ENCODE data around the gene GOLGA3. TPM values are rescaled to one million over a fixed set of nuclear protein-coding genes. Genes with fewer than 3 reads are reported as not detected.

GOLGA3 gene
- total RNA-seq, 1 experiment from 2014 or later = 94.9 TPM

DNA sequence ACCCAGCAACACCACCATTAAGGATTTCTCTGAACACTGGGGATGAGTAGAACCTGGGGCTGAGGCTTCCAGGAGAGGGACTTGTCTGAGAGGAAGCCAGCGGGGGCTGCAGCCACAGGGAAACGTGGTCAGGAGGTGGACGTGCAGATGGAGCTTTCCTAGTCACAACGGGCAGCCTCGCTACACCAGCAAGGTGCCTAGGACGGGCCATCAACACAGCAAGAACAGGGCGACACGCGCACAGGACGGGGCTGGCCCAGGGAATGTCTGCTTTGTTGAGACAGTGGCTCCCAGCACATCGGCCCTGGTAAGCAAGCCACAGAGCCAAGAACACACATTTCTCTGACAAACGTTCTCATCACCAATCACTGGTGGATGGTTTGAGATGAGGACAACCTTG lies 92.3 kb downstream of the GOLGA3 start:
- DNase-seq (ENCODE audit: unreplicated experiment) = no peak
- CTCF ChIA-PET = interaction anchor here (0.7 kb wide), 1 partner anchor 9 kb away, joined by 3 read pairs; no protein-coding TSS in a partner anchor
- no peak overlapping the region for H3K4me3 Mint-ChIP-seq (ENCODE audit: unreplicated experiment)
- no peaks in the 10 kb centered on the region for H3K9me3 Mint-ChIP-seq (ENCODE audit: unreplicated experiment)
- no TSS peak for BruUV-seq (replicated peaks)
- H3K4me1 Mint-ChIP-seq (ENCODE audit: insufficient read depth, unreplicated experiment) = no peaks in the 10 kb centered on the region
- H3K27ac Mint-ChIP-seq (ENCODE audit: low read depth, unreplicated experiment) = no peak overlapping the region
- no peaks in the 10 kb centered on the region for H3K27me3 Mint-ChIP-seq (ENCODE audit: insufficient read depth, unreplicated experiment)
- POLR2A ChIA-PET = no interaction called here
- TF ChIP-seq, protein P1, sequence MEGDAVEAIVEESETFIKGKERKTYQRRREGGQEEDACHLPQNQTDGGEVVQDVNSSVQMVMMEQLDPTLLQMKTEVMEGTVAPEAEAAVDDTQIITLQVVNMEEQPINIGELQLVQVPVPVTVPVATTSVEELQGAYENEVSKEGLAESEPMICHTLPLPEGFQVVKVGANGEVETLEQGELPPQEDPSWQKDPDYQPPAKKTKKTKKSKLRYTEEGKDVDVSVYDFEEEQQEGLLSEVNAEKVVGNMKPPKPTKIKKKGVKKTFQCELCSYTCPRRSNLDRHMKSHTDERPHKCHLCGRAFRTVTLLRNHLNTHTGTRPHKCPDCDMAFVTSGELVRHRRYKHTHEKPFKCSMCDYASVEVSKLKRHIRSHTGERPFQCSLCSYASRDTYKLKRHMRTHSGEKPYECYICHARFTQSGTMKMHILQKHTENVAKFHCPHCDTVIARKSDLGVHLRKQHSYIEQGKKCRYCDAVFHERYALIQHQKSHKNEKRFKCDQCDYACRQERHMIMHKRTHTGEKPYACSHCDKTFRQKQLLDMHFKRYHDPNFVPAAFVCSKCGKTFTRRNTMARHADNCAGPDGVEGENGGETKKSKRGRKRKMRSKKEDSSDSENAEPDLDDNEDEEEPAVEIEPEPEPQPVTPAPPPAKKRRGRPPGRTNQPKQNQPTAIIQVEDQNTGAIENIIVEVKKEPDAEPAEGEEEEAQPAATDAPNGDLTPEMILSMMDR (IDR thresholded peaks at IDR 0.05; ENCODE audit: unreplicated experiment) = no peak
- intact Hi-C loops (cut with micrococcal nuclease) = no loop called here
- peaks cover 97% of the 10 kb centered on the region for H3K36me3 Mint-ChIP-seq (ENCODE audit: insufficient read depth, unreplicated experiment)

DNA sequence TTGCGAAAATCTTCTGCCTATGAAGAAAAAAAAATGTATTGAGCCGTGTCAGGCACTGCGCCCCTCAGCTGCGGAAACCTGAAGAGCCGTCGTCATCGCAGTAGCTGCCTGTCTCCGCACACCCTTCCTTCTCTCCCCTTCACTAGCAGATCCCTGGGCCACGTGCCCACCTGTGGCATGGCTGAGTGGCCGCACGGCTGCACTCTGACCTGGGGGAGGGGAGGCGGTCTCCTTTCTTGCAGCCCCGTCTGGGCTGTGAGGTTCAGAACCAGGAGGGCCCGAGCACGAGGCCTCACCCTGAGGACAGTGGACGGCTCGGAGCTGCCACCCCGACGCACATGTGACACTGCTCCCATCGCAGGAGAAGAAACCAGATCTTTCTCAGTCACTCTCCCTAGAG lies 93.2 kb downstream of the GOLGA3 start:
- BruUV-seq (replicated peaks) = no TSS peak
- intact Hi-C loops (cut with micrococcal nuclease) = no loop called here
- peaks cover 97% of the 10 kb centered on the region for H3K36me3 Mint-ChIP-seq (ENCODE audit: insufficient read depth, unreplicated experiment)

DNA sequence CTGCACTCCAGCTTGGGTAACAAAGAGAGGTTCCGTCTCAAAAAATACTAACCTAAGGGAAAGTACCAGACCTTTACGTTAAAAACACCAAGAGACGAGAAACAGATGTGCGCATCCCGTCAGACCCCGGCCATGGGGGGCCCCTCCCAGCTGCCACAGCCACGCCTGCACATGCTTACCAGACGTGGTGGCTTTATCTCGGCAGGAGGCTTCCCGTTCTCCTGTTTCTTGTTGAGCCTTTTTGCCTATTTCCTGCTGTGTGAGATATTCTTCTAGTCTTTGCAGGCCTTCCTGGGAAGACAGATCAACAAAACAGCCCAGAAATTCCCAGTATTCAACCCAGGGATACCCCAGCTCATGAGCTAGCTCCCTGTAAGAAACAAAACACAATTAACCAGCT lies 94.5 kb downstream of the GOLGA3 start:
- BruUV-seq (replicated peaks) = no TSS peak
- Mint-ChIP-seq H3K27ac (ENCODE audit: low read depth, unreplicated experiment) (no peak overlapping the region), H3K36me3 (ENCODE audit: insufficient read depth, unreplicated experiment) (peaks cover 96% of the 10 kb centered on the region), H3K27me3 (ENCODE audit: insufficient read depth, unreplicated experiment) (no peaks in the 10 kb centered on the region), H3K4me1 (ENCODE audit: insufficient read depth, unreplicated experiment) (no peaks in the 10 kb centered on the region), H3K4me3 (ENCODE audit: unreplicated experiment) (no peak overlapping the region), H3K9me3 (ENCODE audit: unreplicated experiment) (no peaks in the 10 kb centered on the region)
- intact Hi-C loops (cut with micrococcal nuclease) = no loop called here
- CTCF ChIA-PET = no interaction called here
- TF ChIP-seq, protein P1 (IDR thresholded peaks at IDR 0.05; ENCODE audit: unreplicated experiment) = no peak
- POLR2A ChIA-PET = interaction anchor here (0.6 to 0.7 kb wide), 2 partner anchors 12 to 31 kb away, joined by 3 read pairs; no protein-coding TSS in a partner anchor
- no peak for DNase-seq (ENCODE audit: unreplicated experiment)

More for the DNA sequence above, 93.2 kb downstream of the GOLGA3 start:
- Mint-ChIP-seq H3K4me1 (ENCODE audit: insufficient read depth, unreplicated experiment) (no peaks in the 10 kb centered on the region), H3K27me3 (ENCODE audit: insufficient read depth, unreplicated experiment) (no peaks in the 10 kb centered on the region), H3K27ac (ENCODE audit: low read depth, unreplicated experiment) (no peak overlapping the region), H3K9me3 (ENCODE audit: unreplicated experiment) (no peaks in the 10 kb centered on the region), H3K4me3 (ENCODE audit: unreplicated experiment) (no peak overlapping the region)
- ChIA-PET POLR2A (interaction anchor here (0.6 to 0.7 kb wide), 3 partner anchors 15 to 306 kb away, joined by 3 to 5 read pairs (median 4); no protein-coding TSS in a partner anchor), CTCF (interaction anchor here (0.7 kb wide), 1 partner anchor 379 kb away, joined by 3 read pairs; no protein-coding TSS in a partner anchor)
- TF ChIP-seq, protein P1 (IDR thresholded peaks at IDR 0.05; ENCODE audit: unreplicated experiment) = no peak
- DNase-seq (ENCODE audit: unreplicated experiment) = no peak

DNA sequence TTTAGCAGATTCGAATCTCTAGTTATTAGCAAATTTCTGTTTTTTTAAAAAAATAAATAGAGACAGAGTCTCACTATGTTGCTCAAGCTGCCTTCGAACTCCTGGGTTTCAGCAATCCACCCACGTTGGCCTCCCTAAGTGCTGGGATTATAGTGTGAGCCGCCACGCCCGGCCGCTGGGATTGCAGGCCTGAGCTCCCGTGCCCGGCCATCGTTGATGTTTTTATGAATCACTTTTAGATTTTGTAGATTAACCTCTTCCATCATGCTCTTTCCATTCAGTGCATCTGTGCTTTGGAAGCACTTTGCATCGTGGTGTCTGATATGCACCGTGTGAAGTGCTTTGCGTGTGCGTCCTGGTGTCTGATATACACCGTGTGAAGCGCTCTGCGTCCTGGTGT lies 97.1 kb downstream of the GOLGA3 start:
- no peak overlapping the region for H3K4me3 Mint-ChIP-seq (ENCODE audit: unreplicated experiment)
- no peaks in the 10 kb centered on the region for H3K27me3 Mint-ChIP-seq (ENCODE audit: insufficient read depth, unreplicated experiment)
- no peak for DNase-seq (ENCODE audit: unreplicated experiment)
- H3K9me3 Mint-ChIP-seq (ENCODE audit: unreplicated experiment) = no peaks in the 10 kb centered on the region
- intact Hi-C loops (cut with micrococcal nuclease) = no loop called here
- CTCF ChIA-PET = interaction anchor here (0.6 to 1.0 kb wide), 2 partner anchors 10 to 12 kb away, joined by 3 read pairs; no protein-coding TSS in a partner anchor
- TF ChIP-seq, protein P1 (IDR thresholded peaks at IDR 0.05; ENCODE audit: unreplicated experiment) = no peak
- no peak overlapping the region for H3K27ac Mint-ChIP-seq (ENCODE audit: low read depth, unreplicated experiment)
- POLR2A ChIA-PET = no interaction called here
- H3K36me3 Mint-ChIP-seq (ENCODE audit: insufficient read depth, unreplicated experiment) = peaks cover 94% of the 10 kb centered on the region
- H3K4me1 Mint-ChIP-seq (ENCODE audit: insufficient read depth, unreplicated experiment) = no peaks in the 10 kb centered on the region
- no TSS peak for BruUV-seq (replicated peaks)

Data from MCF 10A (cell line).